Panc1 (cell line): ENCODE measurements around the gene CRADD. TPM values are rescaled to one million over a fixed set of nuclear protein-coding genes. Genes with fewer than 3 reads are reported as not detected.
"Not testable (repeated sequence)": the region's sequence is repeated elsewhere in the genome, so short reads cannot be mapped to it uniquely, and the experiment has no call there.

Experiments
- ATAC-seq: fragments of 200-7000 bp; cut with Tn5 transposase; 2 replicates; pipeline ENCODE4 v1.9.1; 2020; ENCODE audit warnings: mild to moderate bottlenecking, moderate library complexity
- BruUV-seq: library from RNA; stranded (reverse); fragments of 400-500 nt; replicated peaks from 2 replicates; lab custom pipeline; 2021; lab: Mats Ljungman, UMichigan
- CTCF ChIA-PET: fragments of 300-600 bp; sonication (Branson Sonifier 250); formaldehyde crosslinking; loops from one replicate; lab custom pipeline; 2022; ENCODE audit warnings: antibody characterized with exemption; lab: Charles Lee
- POLR2A ChIA-PET: fragments of 300-600 bp; sonication (Branson Sonifier 250); formaldehyde crosslinking; loops from one replicate; lab custom pipeline; 2022; ENCODE audit warnings: antibody characterized with exemption; lab: Charles Lee
- DNase-seq: peaks from one replicate; pipeline ENCODE4 v3.0.0-alpha.2; 2010; ENCODE audit warnings: low read depth, low spot score
- H3K27ac ChIP-seq: 2 replicates; pipeline ENCODE4 v1.5.1; 2011; ENCODE audit warnings: mild to moderate bottlenecking, low read length, inconsistent platforms
- H3K27me3 ChIP-seq: fragments of 200-500 bp; sonication (Bioruptor generic); 2 replicates; pipeline ENCODE4 v1.6.0; 2014; ENCODE audit warnings: low read length, inconsistent platforms; ENCODE audit not compliant: control insufficient read depth, insufficient read depth
- H3K36me3 ChIP-seq: fragments of 200-500 bp; sonication (Bioruptor generic); 2 replicates; pipeline ENCODE4 v1.5.1; 2014; ENCODE audit warnings: inconsistent platforms, mild to moderate bottlenecking, low read length, moderate library complexity; ENCODE audit not compliant: control insufficient read depth, insufficient read depth
- H3K4me1 ChIP-seq: 2 replicates; pipeline ENCODE4 v1.5.1; 2011; ENCODE audit warnings: inconsistent platforms, mild to moderate bottlenecking, low read length, moderate library complexity; ENCODE audit not compliant: control insufficient read depth, insufficient read depth
- H3K4me3 ChIP-seq, 2 experiments: 2 replicates each; pipeline ENCODE4 v1.5.1; 2011 to 2012; ENCODE audit warnings: low read depth in 2 of 2, low read length in 2 of 2, mild to moderate bottlenecking in 2 of 2, inconsistent platforms in 1 of 2, moderate library complexity in 1 of 2
- H3K9me3 ChIP-seq: fragments of 200-500 bp; sonication (Bioruptor generic); 2 replicates; pipeline ENCODE4 v1.5.1; 2014; ENCODE audit warnings: low read depth, mild to moderate bottlenecking, inconsistent platforms, low read length, moderate library complexity; ENCODE audit not compliant: control insufficient read depth, insufficient read depth
- POLR2AphosphoS5 ChIP-seq: IDR thresholded peaks from 2 replicates; pipeline ENCODE4 v1.6.1; 2012; ENCODE audit warnings: mild to moderate bottlenecking, low read depth, low read length, moderate library complexity
- SIN3A ChIP-seq: IDR thresholded peaks from 2 replicates; pipeline ENCODE4 v1.6.1; 2012; ENCODE audit warnings: low read depth, mild to moderate bottlenecking, low read length, moderate library complexity, borderline replicate concordance; ENCODE audit not compliant: insufficient read depth
- TCF7L2 ChIP-seq: IDR thresholded peaks from 2 replicates; pipeline ENCODE4 v1.6.1; 2011; ENCODE audit warnings: mild to moderate bottlenecking, low read depth, low read length, inconsistent platforms
- in situ Hi-C: cut with HindIII; loops from 2 replicates; pipeline ENCODE4 v1.10.0; 2016; ENCODE audit warnings: low sequenced_read_pairs, low pct_unique_long_range_greater_than_20kb
- intact Hi-C: fragments of 100-400 bp; cut with micrococcal nuclease; formaldehyde crosslinking; loops from one replicate; pipeline ENCODE4 v1.10.0; 2022; ENCODE audit not compliant: unreplicated experiment
- total RNA-seq: library from RNA; stranded (reverse); gene quantifications from one replicate; pipeline ENCODE4 v1.2.1, GENCODE V29; 2021; ENCODE audit not compliant: unreplicated experiment
- TF ChIP-seq, protein P1 (sequence below): fragments of 450-650 bp; IDR thresholded peaks from 2 replicates; pipeline ENCODE4 v1.5.1; 2017; ENCODE audit warnings: mild to moderate bottlenecking
- TF ChIP-seq, protein P2 (sequence below), 2 experiments: IDR thresholded peaks; 2 replicates each; pipeline ENCODE4 v1.6.1; 2011 to 2012; ENCODE audit warnings: low read depth in 2 of 2, control low read depth in 1 of 2, low read length in 1 of 2, mild to moderate bottlenecking in 1 of 2, moderate library complexity in 1 of 2; ENCODE audit not compliant: insufficient read depth in 1 of 2

CRADD gene
- total RNA-seq, 1 experiment from 2014 or later = 7.0 TPM

DNA sequence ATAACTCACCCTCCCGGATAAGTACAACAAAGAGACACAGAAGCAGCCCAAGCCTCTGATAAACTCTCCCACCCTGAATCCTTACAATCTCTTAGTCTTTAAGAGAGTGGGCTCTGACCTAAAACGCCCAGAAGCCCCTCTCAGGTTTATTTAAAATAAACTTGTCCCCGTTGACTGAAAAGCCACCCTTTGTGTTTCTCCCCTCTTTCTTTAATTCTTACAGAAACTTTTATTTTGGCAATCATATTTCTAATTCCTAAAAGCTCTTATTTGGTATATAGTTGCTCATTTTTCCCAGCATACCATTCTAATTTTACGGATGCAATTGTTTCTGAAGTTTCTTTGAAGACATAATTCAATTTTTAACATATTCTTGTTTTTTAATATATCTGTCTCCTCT is 249.1 kb downstream of the CRADD start:
- no peaks in the 10 kb centered on the region for H3K9me3 ChIP-seq
- CTCF ChIA-PET = no interaction called here
- ATAC-seq = no peak
- in situ Hi-C loops = no loop called here
- H3K4me3 ChIP-seq = no peak overlapping the region
- no peak for TF ChIP-seq POLR2AphosphoS5
- TF ChIP-seq, protein P1, sequence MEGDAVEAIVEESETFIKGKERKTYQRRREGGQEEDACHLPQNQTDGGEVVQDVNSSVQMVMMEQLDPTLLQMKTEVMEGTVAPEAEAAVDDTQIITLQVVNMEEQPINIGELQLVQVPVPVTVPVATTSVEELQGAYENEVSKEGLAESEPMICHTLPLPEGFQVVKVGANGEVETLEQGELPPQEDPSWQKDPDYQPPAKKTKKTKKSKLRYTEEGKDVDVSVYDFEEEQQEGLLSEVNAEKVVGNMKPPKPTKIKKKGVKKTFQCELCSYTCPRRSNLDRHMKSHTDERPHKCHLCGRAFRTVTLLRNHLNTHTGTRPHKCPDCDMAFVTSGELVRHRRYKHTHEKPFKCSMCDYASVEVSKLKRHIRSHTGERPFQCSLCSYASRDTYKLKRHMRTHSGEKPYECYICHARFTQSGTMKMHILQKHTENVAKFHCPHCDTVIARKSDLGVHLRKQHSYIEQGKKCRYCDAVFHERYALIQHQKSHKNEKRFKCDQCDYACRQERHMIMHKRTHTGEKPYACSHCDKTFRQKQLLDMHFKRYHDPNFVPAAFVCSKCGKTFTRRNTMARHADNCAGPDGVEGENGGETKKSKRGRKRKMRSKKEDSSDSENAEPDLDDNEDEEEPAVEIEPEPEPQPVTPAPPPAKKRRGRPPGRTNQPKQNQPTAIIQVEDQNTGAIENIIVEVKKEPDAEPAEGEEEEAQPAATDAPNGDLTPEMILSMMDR = no peak
- no peak for TF ChIP-seq SIN3A
- TF ChIP-seq, protein P2, sequence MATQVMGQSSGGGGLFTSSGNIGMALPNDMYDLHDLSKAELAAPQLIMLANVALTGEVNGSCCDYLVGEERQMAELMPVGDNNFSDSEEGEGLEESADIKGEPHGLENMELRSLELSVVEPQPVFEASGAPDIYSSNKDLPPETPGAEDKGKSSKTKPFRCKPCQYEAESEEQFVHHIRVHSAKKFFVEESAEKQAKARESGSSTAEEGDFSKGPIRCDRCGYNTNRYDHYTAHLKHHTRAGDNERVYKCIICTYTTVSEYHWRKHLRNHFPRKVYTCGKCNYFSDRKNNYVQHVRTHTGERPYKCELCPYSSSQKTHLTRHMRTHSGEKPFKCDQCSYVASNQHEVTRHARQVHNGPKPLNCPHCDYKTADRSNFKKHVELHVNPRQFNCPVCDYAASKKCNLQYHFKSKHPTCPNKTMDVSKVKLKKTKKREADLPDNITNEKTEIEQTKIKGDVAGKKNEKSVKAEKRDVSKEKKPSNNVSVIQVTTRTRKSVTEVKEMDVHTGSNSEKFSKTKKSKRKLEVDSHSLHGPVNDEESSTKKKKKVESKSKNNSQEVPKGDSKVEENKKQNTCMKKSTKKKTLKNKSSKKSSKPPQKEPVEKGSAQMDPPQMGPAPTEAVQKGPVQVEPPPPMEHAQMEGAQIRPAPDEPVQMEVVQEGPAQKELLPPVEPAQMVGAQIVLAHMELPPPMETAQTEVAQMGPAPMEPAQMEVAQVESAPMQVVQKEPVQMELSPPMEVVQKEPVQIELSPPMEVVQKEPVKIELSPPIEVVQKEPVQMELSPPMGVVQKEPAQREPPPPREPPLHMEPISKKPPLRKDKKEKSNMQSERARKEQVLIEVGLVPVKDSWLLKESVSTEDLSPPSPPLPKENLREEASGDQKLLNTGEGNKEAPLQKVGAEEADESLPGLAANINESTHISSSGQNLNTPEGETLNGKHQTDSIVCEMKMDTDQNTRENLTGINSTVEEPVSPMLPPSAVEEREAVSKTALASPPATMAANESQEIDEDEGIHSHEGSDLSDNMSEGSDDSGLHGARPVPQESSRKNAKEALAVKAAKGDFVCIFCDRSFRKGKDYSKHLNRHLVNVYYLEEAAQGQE (IDR thresholded peaks at IDR 0.05; ENCODE audit: insufficient read depth in 1 of 2, low read depth in 2 of 2, low read length in 1 of 2) = no peak
- TF ChIP-seq TCF7L2 = no peak
- intact Hi-C loops = no loop called here
- H3K4me1 ChIP-seq = no peaks in the 10 kb centered on the region
- no peak overlapping the region for H3K27ac ChIP-seq
- DNase-seq = no peak
- POLR2A ChIA-PET = no interaction called here
- H3K27me3 ChIP-seq = no peaks in the 10 kb centered on the region
- H3K36me3 ChIP-seq = no peaks in the 10 kb centered on the region
- no TSS peak for BruUV-seq

DNA sequence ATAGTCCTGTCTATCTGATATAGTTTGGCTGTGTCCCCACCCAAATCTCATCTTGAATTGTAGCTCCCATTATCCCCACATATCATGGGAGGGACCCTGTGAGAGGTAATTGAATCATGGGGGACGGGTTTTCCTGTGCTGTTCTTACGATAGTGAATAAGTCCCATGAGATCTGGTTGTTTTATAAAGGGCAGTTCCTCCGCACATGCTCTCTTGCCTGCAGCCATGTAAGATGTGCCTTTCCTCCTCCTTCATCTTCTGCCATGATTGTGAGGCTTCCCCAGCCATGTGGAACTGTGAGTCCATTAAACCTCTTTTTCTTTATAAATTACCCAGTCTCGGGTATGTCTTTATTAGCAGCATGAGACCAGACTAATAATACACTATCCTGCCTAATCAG is 251.9 kb downstream of the CRADD start:
- H3K4me1 ChIP-seq, H3K27me3 ChIP-seq, intact Hi-C loops, H3K27ac ChIP-seq, ATAC-seq, BruUV-seq, H3K4me3 ChIP-seq, in situ Hi-C loops, H3K36me3 ChIP-seq, H3K9me3 ChIP-seq, POLR2A ChIA-PET, DNase-seq, CTCF ChIA-PET: not testable (repeated sequence)

DNA sequence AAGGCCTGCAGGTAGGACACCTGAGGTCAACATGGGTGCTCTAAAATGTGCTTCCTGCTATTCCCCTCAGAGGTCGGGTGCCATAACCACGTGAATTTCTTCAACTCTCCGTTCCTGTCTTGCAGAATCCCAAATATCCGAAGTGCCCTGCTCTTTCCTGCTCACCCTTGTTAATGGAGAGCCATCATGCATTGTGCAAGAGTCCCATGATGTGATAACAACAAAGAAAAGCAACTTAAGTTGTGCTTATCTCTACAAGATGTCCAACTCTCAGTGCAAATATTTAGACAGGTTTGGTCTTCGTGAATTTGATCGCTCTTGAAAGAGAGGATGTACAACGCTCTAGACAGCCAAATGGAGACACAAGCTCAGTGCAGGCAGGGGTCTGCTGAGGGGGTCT is 260.6 kb downstream of the CRADD start:
- H3K36me3 ChIP-seq = no peaks in the 10 kb centered on the region
- no peak for DNase-seq
- BruUV-seq = no TSS peak
- ChIA-PET CTCF (no interaction called here), POLR2A (no interaction called here)
- H3K9me3 ChIP-seq = peaks cover 9% of the 10 kb centered on the region; the same call in 1 of the 2 replicates
- H3K4me1 ChIP-seq = no peaks in the 10 kb centered on the region
- in situ Hi-C loops = no loop called here
- intact Hi-C loops = no loop called here
- TF ChIP-seq SIN3A (no peak), TCF7L2 (no peak), POLR2AphosphoS5 (no peak)
- TF ChIP-seq, protein P2 (IDR thresholded peaks at IDR 0.05; ENCODE audit: insufficient read depth in 1 of 2, low read depth in 2 of 2, low read length in 1 of 2) = no peak
- TF ChIP-seq, protein P1 = no peak
- H3K27me3 ChIP-seq = no peaks in the 10 kb centered on the region
- H3K4me3 ChIP-seq = no peak overlapping the region
- no peak overlapping the region for H3K27ac ChIP-seq
- no peak for ATAC-seq
